AG08395 (cell line): ENCODE results near the gene JPH3.

Experiments used
- DNase-seq: peaks from one replicate; pipeline ENCODE4 v3.0.0; 2012; ENCODE audit warnings: mixed read lengths, low spot score

Gene JPH3

GRCh38 chr16:87602001-87602775 is at the start of gene JPH3:
Gene JPH3 (plus strand): TSS chr16:87602508. CDS start chr16:87603147, 639 bp downstream.
- no peak for DNase-seq

- DNase-seq, result no peak
Measured at GRCh38 chr16:87552772-87553573, 49.3 kb upstream of the JPH3 start.

GRCh38 chr16:87554754-87555427 is 47.4 kb upstream of the JPH3 start:
- DNase-seq, result no peak

- no peak for DNase-seq
Measured at GRCh38 chr16:87555647-87556046, 46.7 kb upstream of the JPH3 start.

GRCh38 chr16:87556941-87557459 is 45.3 kb upstream of the JPH3 start:
- peak; percentile 58 for DNase-seq

- no peak for DNase-seq
Measured at GRCh38 chr16:87558682-87559081, 43.6 kb upstream of the JPH3 start.

- DNase-seq, result no peak
Measured at GRCh38 chr16:87559945-87560344, 42.4 kb upstream of the JPH3 start.

GRCh38 chr16:87560428-87561199 is 41.7 kb upstream of the JPH3 start:
- peak; percentile 35 for DNase-seq

- DNase-seq, result no peak
Measured at GRCh38 chr16:87561200-87562105, 40.9 kb upstream of the JPH3 start.

GRCh38 chr16:87562201-87562600 is 40.1 kb upstream of the JPH3 start:
- no peak for DNase-seq

GRCh38 chr16:87563022-87563421 is 39.3 kb upstream of the JPH3 start:
- DNase-seq, result no peak

GRCh38 chr16:87563714-87564523 is 38.4 kb upstream of the JPH3 start:
- no peak for DNase-seq

- DNase-seq, result no peak
Measured at GRCh38 chr16:87564524-87564778, 37.9 kb upstream of the JPH3 start.

GRCh38 chr16:87569601-87570571 is 32.4 kb upstream of the JPH3 start:
- peak; percentile 14 for DNase-seq

GRCh38 chr16:87570572-87570937 is 31.8 kb upstream of the JPH3 start:
- DNase-seq, result no peak

GRCh38 chr16:87570938-87571867 is 31.1 kb upstream of the JPH3 start:
- DNase-seq, result peak; percentile 87

GRCh38 chr16:87571868-87572244 is 30.5 kb upstream of the JPH3 start:
- no peak for DNase-seq

GRCh38 chr16:87572959-87573358 is 29.3 kb upstream of the JPH3 start:
- DNase-seq, result no peak
